ENCODE data around the gene UBE2F.
"Not testable (repeated sequence)": the region's sequence is repeated elsewhere in the genome, so short reads cannot be mapped to it uniquely, and the experiment has no call there.

Gene UBE2F

DNA sequence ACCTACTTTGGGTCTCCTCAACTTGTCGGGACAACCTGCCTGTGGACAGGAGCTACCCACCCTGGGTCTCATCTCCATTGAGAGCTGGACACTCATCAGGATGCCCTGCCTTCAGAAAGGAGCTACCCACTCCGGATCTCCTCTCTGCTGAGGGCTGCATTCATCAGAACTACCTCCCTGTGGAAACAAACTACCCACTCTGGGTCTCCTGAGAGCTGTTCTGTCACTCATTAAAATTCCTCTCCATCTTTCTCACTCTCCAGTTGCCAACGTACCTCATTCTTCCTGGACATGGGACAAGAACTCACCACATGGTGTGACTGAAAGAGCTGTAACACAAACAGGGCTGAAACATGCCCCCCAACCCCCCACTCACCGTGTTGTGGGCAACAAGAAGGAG, 22.5 kb upstream of the UBE2F start:
- no peak for DNase-seq (ENCODE audit: low spot score)

DNA sequence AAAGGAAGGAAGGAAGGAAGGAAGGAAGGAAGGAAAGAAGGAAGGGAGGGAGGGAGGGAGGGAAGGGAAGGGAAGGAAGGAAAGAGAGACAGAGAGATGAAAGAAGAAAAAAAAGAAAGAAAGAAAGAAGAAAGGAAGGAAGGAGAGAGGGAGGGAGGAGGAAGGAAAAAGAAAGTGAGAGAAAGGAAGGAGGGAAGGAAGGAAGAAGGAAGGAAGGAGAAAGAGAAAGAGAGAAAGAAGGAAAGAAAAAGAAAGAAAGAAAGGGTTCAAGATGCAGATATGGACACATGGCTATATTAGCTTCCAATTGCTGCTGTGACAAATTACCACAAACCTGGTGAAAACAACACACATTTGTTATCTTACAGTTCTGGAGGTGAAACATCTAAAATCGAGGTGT, 20.4 kb upstream of the UBE2F start:
- DNase-seq (ENCODE audit: low spot score), result no peak

DNA sequence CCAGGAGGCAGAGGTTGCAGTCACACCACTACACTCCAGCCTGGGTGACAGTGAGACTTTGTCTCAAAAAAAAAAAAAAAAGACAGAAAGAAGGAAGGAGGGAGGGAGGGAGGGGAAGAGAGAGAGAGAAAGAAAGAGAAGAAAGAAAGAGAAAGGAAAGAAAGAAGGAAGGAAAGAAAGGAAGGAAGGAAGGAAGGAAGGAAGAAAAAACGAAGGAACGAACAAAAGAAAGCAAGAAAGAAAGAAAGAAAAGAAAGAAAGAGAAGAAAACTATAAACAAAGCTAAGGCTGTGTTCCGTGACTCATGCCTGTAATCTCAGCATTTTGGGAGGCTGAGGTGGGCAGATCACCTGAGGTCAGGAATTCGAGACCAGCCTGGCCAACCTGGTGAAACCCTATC, 15.5 kb upstream of the UBE2F start:
- not testable (repeated sequence) for DNase-seq (ENCODE audit: low spot score)

DNA sequence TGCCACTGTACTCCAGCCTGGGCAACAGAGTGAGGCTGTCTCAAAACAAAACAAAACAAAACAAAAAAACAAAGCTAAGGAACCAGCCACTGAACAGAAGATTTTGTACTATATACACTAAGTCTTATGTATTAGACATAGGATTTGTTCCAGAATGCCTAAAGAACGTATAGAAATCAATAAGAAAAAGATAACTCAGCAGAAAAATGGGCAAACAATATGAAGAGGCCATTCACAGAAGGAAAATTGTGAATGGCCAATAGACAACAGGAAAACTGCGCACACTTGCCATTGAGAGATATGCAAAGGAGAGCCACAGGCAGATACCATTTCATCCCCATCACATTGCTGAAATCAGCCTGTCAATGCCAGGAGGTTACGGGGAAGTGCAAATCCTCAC, 14.9 kb upstream of the UBE2F start:
- DNase-seq (ENCODE audit: low spot score), result no peak

DNA sequence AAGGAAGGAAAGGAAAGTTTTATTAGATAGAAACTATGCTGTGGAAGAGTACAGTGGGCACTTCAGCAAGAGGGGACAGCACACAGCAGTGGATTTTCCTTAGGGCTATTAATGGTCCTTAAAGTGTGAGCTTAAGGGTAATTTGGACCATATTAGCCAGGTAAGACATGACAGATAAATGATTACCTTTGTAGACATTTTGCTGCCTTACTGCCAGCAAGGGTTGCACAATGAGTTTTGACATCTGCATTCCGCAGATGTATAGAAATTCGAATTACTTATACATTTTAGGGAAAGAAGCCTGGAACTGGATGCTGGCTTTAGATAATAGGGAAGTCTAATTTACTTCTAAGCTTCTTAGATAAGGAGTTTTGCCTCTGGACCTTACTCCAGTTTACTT, 14.0 kb upstream of the UBE2F start:
- no peak for DNase-seq (ENCODE audit: low spot score)

DNA sequence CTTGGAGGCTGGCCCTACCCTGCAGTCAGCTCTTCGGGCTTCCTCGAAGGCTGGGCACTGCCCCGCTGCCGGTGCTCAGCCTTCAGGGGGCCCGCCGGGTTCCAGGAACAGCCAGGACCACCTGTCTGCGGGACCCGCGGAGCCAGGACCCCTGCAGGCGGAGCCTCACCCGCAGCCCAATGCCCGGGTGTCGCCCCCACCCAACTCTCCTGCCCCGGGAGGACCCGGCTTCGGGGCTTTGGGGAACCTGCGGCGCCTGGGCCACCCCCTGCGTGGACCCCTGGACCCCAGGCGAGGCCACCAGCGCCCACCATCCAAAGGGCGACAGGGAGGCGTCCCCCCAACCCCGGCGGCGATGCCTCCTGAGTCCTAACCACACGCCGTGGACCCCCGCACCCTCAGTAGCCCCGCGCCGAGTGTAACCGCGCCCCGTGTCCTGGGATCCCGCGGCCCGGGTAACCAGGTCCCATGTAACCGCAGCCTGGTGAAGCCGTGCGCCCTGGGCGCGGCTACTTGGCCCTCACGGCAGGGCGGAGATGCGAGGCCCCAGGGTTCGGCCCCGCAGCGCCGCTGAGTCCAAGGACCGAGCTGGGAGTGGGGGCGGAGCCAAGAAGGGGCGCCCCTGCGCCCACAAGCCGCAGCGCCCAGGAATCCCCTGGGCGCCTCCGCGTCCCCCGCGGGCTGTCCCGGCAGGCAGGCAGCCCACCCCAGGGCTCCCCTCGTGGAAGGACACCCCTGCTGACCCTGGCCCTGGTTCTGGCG, 11.0 kb upstream of the UBE2F start:
- DNase-seq (ENCODE audit: low spot score), result no peak

DNA sequence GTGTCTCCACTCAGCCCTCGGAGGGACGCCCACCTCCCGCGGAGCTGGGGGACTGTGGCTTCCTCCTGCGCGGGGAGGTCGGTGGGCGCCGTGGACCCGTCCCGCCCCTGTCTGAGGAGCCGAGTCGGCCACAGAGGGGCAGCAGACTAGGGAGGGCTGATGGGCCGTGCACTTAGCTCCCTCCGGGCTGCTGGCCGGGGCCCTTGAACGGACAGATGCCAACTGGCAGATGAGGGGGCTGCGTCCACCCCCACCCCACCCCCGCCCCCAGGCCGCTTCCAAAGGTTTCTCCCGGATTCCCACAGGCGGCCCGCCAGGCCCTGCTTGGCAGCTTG, 10.4 kb upstream of the UBE2F start:
- DNase-seq (ENCODE audit: low spot score), result no peak

DNA sequence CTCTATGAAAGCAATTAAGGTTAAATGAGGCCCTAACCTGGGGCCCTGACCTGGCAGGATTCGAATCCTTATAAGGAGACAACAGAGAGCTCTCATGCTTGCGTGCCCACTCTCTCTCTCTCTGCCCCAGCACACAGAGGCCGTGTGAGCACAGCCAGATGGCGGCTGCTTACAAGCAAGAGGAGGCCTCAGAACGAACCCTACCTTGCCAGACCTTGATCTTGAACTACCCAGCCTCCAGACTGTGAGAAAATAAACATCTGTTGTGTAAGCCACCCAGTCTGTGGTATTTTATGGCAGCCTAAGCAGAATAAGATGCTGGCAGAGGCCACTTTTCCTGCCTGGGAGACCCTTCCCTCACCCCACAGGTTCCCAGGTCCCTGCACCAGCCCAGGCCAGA, 5.2 kb upstream of the UBE2F start:
- no peak for DNase-seq (ENCODE audit: low spot score)

DNA sequence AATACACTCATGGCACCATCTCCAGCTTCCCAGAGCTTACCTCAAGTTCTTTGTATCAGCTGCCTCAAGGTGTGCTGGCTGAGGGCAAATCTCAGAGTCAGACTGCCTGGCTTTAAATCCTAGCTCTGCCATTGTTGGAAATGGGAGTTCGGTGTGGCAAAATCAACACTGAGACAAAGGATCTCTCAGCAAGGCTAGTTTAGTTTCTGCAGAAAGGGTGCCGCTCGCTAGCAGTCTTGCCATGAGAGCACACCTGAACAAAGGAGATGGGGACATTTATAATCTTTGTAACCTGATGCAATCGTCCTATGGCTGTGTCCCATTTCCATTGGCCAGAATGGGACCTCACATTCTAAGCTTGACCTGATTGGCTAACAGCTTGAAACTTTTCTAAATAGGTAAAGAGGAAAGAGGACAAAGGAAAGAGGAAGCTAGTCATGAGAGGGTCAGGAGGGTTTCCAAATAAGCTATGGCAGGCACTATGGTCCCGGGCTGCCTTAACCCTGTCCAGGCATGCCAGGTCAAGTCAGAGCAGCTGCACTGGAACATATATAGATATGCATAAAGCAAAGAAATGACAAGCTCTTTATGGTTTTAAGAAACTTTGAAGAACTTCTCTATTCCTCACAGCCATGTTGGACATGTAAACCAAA, 4.3 kb upstream of the UBE2F start:
- DNase-seq (ENCODE audit: low spot score), result no peak

DNA sequence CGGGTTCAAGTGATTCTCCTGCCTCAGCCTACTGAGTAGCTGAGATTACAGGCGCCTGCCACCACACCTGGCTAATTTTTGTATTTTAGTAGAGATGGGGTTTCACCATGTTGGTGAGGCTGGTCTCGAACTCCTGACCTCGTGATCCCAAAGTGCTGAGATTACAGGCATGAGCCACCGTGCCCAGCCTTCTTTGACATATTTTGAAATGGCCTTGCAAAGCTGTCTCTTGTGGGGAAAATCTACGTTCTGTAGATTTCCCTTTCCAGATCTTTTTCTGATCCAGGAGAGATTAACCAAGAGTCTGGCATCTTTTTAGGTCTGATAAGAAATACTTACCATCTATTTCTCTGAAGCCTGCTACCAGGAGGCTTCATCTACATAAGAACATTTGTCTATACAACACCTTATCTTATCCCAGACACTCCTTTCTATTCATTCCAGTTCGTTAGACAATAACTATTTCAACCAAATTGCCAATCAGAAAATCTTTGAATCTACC, 3.3 kb upstream of the UBE2F start:
- DNase-seq (ENCODE audit: low spot score), result not testable (repeated sequence)

DNA sequence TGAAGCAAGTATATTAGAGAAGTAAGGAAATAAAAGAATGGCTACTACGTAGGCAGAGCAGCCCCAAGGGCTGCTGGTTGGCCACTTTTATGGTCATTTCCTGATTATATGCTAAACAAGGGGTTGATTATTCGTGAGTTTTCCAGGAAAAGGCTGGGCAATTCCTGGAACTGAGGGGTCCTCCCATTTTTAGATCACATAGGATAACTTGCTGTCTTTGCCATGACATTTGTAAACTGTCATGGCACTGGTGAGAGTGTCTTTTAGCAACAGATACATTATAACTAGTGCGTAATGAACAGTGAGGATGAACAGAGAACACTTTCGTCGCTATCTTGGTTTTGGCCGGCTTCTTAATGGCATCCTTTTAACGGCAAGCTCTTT, 2.6 kb upstream of the UBE2F start:
- no peak for DNase-seq (ENCODE audit: low spot score)

DNA sequence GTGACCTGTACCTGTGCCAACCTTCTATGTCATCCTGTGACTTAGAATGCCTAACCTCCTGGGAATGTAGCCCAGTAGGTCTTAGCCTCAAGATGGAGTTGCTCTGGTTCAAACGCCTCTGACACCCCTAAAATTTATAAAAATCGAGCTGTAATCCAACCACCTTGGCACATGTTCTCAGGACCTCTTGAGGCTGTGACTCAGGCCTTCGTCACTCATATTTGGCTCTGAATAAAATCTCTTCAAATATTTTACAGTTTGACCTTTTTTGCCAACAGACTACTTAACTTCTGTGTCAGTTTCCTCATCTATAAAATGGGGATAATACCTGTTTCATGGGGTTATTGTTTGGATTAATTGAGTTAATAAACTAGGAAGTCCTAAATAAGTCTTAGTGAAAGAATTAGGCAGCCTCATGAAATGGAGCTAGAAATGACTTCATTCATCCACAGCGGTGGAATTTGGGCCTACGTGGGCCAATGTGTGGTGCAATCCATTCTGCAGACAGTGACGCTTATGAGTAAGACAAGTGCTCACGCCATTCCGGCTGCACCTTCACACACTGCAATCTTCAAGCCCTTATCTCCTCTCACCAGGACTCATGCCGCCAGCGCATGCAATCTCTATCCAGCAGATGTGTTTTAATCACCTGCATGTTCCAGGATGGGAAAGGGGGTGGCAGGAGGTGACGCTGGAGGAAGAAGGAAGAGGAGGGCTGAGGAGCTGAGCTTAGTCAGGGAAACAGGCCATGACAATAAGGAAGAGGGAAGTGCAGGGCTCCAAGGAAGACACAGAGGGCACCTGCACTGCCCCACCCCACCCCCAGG, 2.0 kb upstream of the UBE2F start:
- no peak for DNase-seq (ENCODE audit: low spot score)

DNA sequence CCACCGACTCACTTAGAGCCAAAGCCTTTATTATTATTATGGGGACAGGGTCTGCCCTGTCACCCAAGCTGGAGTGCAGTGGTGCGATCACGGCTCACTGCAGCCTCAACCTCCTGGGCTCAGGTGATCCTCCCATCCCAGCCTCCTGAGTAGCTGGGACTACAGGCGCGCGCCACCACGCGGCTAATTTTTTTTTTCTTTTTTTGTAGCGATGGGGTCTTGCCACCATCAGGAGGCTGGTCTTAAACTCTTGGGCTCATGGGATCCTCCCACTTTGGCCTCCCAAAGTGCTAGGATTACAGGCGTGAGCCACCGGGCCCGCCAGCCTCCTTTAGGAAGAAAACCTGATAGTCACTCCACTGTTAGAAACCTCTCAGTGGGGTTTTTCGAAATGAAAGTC, 970 bp upstream of the UBE2F start:
- not testable (repeated sequence) for DNase-seq (ENCODE audit: low spot score)

DNA sequence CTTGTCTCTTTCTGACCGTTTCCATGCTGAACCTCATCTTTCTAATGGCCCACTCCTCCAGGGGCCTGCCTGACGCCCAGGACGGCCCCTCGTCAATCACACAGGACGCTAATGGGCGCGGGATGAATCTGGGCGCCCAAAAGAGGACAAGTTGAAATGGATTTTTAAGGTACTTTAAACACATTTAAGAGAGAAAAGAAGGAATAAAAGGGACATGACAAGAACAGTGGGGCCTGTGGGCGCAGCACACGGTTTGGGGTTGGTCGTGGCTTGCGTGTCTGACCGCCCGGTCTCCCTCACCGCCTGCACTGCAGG, 607 bp upstream of the UBE2F start:
- no peak for DNase-seq (ENCODE audit: low spot score)

DNA sequence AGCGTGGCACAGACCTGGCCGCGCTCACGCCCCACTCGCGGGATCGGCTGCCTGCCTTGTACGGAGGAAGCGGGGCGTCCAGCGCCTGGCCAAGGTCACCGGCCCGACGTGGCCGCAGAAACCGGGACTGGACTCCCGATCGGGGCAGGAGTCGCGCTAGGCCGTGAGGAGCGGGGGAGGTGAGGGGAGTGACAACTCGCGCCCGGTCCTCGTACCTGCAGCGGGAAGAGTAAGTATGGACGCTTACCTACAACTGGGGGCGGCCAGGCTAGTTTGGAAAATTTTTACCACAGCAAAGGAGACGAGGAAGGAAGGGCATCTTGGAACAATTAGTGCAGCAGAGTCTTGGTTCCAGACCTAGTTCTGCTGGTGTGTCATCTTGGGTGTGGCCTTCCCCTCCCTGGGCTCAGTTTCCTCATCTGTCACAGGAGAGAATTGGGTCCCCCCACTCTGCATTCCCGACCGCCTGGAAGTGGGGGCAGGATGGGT, 693 bp downstream of the UBE2F start:
- DNase-seq (ENCODE audit: low spot score), result no peak

DNA sequence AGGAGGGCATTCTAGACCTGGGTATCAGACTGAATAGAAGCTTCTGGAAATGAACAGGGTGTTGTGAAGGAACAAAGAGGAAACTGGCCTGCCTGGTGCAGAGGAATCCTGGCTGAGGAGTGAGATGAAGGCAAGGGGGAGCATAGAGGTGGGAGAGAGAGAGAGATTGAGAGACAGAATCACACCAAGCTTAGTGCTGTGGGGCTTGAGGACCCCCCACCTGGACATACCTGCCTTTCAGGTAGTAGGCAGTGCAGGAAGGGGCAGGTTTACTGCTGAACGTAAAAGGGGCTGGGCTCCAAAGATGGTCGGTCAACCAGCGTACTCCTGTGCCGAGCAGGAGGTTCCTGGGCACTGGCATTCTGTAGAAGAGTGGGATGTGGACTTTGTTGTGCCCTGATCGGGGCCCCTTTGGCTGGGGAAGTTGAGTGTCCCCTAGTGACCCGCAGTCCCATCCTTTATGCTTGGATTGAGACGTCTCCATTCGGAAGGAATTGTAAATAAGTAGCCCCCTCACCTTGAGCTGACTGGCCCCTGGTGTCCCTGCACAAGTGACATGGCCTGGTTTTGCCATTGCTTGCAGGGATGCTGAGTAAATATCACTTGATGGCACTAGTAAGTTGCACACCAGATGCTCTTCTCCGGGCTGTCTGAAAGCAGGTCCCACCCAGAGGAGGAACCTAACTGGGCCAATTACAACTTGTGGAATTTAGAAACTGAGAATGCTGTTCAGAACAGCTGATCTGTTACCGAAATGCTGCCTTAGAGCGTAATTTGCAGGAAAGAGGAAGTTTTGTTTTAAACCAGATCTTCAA, 1.4 kb downstream of the UBE2F start:
- DNase-seq (ENCODE audit: low spot score), result no peak

DNA sequence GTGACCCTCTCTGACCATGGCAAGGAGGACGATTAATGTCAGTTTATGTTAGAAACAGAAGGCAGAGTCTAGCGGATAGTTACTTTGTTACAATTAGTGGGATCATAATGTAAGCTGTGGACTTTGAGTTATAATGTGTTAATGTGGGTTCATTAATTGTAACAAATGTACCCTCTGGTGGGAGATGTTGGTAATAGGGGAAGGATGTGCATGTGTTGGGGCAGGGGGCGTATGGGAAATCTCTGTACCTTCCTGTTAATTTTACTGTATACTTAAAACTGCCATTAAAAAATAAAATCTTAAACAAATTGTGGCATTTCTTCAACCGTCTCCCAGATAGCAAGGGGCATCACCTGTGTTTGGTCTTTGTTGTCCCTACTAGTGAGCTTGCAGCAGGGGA, 4.8 kb downstream of the UBE2F start:
- no peak for DNase-seq (ENCODE audit: low spot score)

DNA sequence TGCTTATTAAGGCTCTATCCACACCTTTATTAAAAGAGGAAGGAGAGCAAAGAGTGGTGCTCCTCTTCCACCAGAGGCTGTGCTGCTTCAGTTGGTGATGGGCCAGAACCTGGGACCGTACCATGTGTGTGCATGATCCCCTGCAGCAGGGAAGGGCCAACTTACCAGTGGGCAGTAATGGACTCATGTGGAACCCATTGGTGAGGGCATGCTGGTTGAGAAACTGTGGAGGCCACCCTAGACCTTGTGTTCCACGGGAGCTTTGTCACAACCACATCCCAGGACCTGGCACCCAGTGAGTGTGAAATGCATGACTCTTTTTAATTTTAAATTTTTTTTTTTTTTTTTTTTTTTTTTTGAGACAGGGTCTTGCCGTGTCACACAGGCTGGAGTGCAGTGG, 5.4 kb downstream of the UBE2F start:
- no peak for DNase-seq (ENCODE audit: low spot score)

DNA sequence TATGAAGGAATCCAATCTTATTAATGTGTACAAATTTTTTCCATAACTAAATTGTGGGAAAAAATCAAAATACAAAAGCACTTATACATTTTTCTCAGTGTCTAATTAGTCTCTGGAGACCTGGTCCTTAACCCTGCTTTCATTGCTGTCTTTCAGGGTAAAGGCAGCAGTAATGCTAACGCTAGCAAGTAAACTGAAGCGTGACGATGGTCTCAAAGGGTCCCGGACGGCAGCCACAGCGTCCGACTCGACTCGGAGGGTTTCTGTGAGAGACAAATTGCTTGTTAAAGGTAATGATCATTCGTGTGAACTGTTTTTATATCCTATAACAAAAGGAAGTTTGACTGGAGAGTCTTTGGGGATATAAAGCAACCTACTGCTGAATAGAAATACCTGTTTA, 6.1 kb downstream of the UBE2F start:
- DNase-seq (ENCODE audit: low spot score), result no peak

DNA sequence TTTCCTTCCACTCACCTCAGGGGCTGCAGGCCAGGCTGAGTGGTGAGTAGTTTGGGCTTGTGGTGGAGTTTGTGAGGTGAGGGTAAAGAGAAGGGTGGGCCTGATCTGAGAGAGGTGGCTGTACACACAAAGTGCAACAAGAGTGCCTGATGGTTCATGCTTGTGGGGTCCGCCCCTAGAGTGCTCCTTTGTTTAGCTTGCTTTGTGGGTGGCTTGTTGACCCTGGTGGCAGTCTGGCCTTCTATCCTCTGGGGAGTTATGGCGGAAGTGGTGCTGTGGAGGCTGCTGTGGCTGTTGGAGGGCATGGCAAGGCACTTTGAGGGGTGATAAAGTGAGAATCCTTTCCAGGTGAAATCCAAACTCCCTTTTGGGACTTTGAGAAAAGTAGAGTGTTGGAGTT, 10.6 kb downstream of the UBE2F start:
- no peak for DNase-seq (ENCODE audit: low spot score)

DNA sequence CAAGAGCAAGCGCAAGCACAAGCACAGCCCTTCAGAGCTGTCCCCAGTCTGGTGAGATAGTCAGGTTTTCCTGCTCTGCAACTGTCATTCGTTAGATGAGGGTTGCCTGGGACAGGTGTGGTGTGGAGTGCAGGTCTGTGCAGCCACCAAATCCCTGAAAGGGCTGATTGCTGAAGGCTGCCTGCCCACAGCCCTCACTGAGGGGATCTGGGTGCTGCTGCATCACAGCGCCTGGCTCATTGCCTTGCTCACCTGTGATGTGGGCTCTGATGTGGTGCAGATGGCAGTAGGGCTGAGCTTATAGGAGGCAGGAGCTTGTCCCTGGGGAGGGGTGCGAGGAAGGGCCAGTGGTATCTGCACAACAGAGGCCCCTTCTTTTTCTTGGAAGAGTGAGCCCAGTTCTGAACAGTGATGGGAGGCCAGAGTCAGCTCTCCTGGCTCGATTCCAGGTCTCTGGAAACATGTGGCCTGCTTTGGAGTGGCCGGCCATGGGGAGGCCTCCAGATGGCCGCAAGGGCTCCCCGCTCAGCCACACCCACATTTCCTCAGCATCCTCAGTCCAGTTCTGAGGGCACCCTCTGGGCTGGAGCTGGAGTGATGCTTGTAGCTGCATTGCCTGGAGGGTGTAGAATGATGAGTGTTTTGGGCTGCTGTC, 11.4 kb downstream of the UBE2F start:
- no peak for DNase-seq (ENCODE audit: low spot score)

DNA sequence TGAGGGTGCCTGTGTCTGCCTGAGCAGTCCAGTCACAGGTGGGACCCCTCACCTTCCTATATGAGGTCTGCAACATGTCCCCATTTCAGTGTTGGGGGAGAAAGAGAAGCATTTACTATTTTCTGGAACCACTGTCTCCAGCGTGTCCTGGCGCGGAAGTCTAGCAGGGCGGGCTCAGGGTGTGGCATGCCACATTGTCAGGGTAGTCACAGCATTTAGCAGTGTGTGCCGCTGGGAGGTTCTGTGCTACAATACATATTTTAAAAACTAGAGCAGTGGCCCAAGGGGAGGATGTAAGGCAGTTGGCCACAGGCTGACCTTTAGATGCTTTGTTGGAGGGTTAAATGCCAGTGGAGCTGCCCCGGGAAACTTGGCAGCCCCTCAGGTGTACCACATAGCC, 12.5 kb downstream of the UBE2F start:
- no peak for DNase-seq (ENCODE audit: low spot score)
